HG03571 (cell line): ENCODE results near the gene MYOD1.

Experiments used
- ATAC-seq: cut with Tn5 transposase; IDR thresholded peaks from one replicate; pipeline ENCODE4 v1.9.1; 2021; ENCODE audit not compliant: unreplicated experiment

Gene MYOD1

GRCh38 chr11:17769218-17769617 is 49.8 kb downstream of the MYOD1 start:
- no peak for ATAC-seq

- no peak for ATAC-seq
Observed at GRCh38 chr11:17770048-17770652, 50.8 kb downstream of the MYOD1 start.

DNA sequence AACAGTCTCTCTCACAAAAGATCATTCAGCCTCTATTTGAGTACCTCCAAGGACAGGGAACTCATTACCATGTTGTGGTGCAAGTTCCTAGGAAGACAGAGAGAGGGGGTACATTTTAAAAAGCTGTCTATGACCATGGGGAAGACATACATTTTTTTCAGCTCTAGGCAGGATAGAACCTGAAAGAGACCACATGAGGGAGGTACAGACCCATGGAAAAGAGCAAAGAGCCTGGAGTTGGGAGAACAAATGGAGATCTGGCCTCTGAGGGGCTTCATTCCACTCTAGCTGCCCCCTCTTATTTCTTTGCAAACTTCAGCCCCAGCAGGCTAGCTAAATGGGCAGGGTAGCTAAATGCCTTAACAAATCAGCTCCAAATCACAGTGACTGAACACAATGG is 51.5 kb downstream of the MYOD1 start:
- no peak for ATAC-seq

GRCh38 chr11:17771415-17771814 is 52.0 kb downstream of the MYOD1 start:
- ATAC-seq = no peak
